HepG2 (cell line): ENCODE measurements around the gene PRKCG. TPM values are rescaled to one million over a fixed set of nuclear protein-coding genes. Genes with fewer than 3 reads are reported as not detected.

ENCODE experiments used
- ARHGAP35 ChIP-seq: sonication (generic); formaldehyde crosslinking; IDR thresholded peaks from 2 replicates; pipeline ENCODE4 v1.9.0; 2022; ENCODE audit warnings: mild to moderate bottlenecking, inconsistent platforms, moderate library complexity, missing genetic modification reagents, borderline replicate concordance
- ARNT2 ChIP-seq: sonication (generic); formaldehyde crosslinking; IDR thresholded peaks from 2 replicates; pipeline ENCODE4 v1.8.0; 2022; ENCODE audit warnings: mild to moderate bottlenecking, low read depth, missing genetic modification reagents, moderate library complexity
- CREM ChIP-seq, 2 experiments: sonication (generic) in 1 of 2; formaldehyde crosslinking in 1 of 2; IDR thresholded peaks; 2 replicates each; pipeline versions ENCODE4 v1.4.0 to v1.6.1; 2016 to 2020; ENCODE audit warnings: antibody characterized with exemption in 1 of 2, mild to moderate bottlenecking in 1 of 2, missing genetic modification reagents in 1 of 2
- FOXA1 ChIP-seq, 2 experiments: fragments of 450-650 bp in 1 of 2; sonication (generic) in 1 of 2; formaldehyde crosslinking in 1 of 2; IDR thresholded peaks; 2 replicates each; pipeline versions ENCODE4 v1.4.0 to v1.6.1; 2016 to 2020; ENCODE audit warnings: missing genetic modification reagents in 1 of 2
- FOXK1 ChIP-seq: sonication (generic); formaldehyde crosslinking; IDR thresholded peaks from 2 replicates; pipeline ENCODE4 v1.4.0; 2020; ENCODE audit warnings: low read depth, missing genetic modification reagents, borderline replicate concordance
- HMG20A ChIP-seq: IDR thresholded peaks from 2 replicates; pipeline ENCODE4 v1.6.1; 2016; ENCODE audit warnings: borderline replicate concordance
- KLF11 ChIP-seq: IDR thresholded peaks from 2 replicates; pipeline ENCODE4 v1.6.1; 2016; ENCODE audit warnings: missing compliant biosample characterization
- MZF1 ChIP-seq: sonication (generic); formaldehyde crosslinking; IDR thresholded peaks from 2 replicates; pipeline ENCODE4 v1.8.1; 2023; ENCODE audit warnings: mild to moderate bottlenecking, missing genetic modification reagents, borderline replicate concordance
- NFE2 ChIP-seq: sonication (generic); formaldehyde crosslinking; IDR thresholded peaks from 2 replicates; pipeline ENCODE4 v1.4.0; 2020; ENCODE audit warnings: missing genetic modification reagents
- NONO ChIP-seq, 2 experiments: fragments of 450-650 bp in 1 of 2; sonication (generic) in 1 of 2; formaldehyde crosslinking in 1 of 2; IDR thresholded peaks in 1 of 2; conservative IDR thresholded peaks in 1 of 2; 2 replicates each; pipeline versions ENCODE4 v1.6.1 to v1.8.0; 2017 to 2022; ENCODE audit warnings: mild to moderate bottlenecking in 1 of 2, missing genetic modification reagents in 1 of 2, moderate library complexity in 1 of 2
- RBM22 ChIP-seq: fragments of 200-400 bp; formaldehyde crosslinking; optimal IDR thresholded peaks from 2 replicates; pipeline ENCODE3; 2017; ENCODE audit warnings: mild to moderate bottlenecking, low read length, moderate library complexity
- RFX3 ChIP-seq: IDR thresholded peaks from 2 replicates; pipeline ENCODE4 v1.6.1; 2016; ENCODE audit warnings: missing biosample characterization, missing genetic modification reagents
- RFXANK ChIP-seq: IDR thresholded peaks from 2 replicates; pipeline ENCODE4 v1.6.1; 2016
- RORA ChIP-seq: sonication (generic); formaldehyde crosslinking; IDR thresholded peaks from 2 replicates; pipeline ENCODE4 v1.5.0; 2020; ENCODE audit warnings: mild to moderate bottlenecking, missing genetic modification reagents, moderate library complexity
- YY1 ChIP-seq: IDR thresholded peaks from 2 replicates; pipeline ENCODE4 v1.6.1; 2011; ENCODE audit warnings: low read length, low read depth, moderate library complexity, mild to moderate bottlenecking; ENCODE audit not compliant: insufficient read depth, insufficient replicate concordance
- ZBTB3 ChIP-seq: sonication (generic); formaldehyde crosslinking; IDR thresholded peaks from 2 replicates; pipeline ENCODE4 v1.4.0; 2020; ENCODE audit warnings: low read depth, mild to moderate bottlenecking, moderate library complexity, missing genetic modification reagents, borderline replicate concordance
- ZBTB38 ChIP-seq: sonication (generic); formaldehyde crosslinking; IDR thresholded peaks from 2 replicates; pipeline ENCODE4 v1.5.1; 2020; ENCODE audit warnings: mild to moderate bottlenecking, missing genetic modification reagents
- ZFP36L1 ChIP-seq: sonication (generic); formaldehyde crosslinking; IDR thresholded peaks from 2 replicates; pipeline ENCODE4 v1.8.0; 2022; ENCODE audit warnings: mild to moderate bottlenecking, missing genetic modification reagents, moderate library complexity
- ZNF337 ChIP-seq: sonication (generic); formaldehyde crosslinking; IDR thresholded peaks from 2 replicates; pipeline ENCODE4 v1.5.1; 2020; ENCODE audit warnings: missing genetic modification reagents, low read depth, mild to moderate bottlenecking, borderline replicate concordance
- ZNF34 ChIP-seq: sonication (generic); formaldehyde crosslinking; IDR thresholded peaks from 2 replicates; pipeline ENCODE4 v1.4.0; 2020; ENCODE audit warnings: mild to moderate bottlenecking, missing genetic modification reagents, borderline replicate concordance
- ZNF44 ChIP-seq: sonication (generic); formaldehyde crosslinking; IDR thresholded peaks from 2 replicates; pipeline ENCODE4 v1.5.1; 2020; ENCODE audit warnings: mild to moderate bottlenecking, missing genetic modification reagents
- ZNF792 ChIP-seq: IDR thresholded peaks from 2 replicates; pipeline ENCODE4 v1.6.1; 2016
- ZNF839 ChIP-seq: sonication (generic); formaldehyde crosslinking; IDR thresholded peaks from 2 replicates; pipeline ENCODE4 v1.4.0; 2020; ENCODE audit warnings: missing genetic modification reagents, mild to moderate bottlenecking, borderline replicate concordance
- polyA plus RNA-seq, 8 experiments: library from polyadenylated mRNA; depleted of rRNA in 3 of 8; stranded (reverse) in 7 of 8; unstranded in 1 of 8; fragments of >200 nt; fragmentation: Illumina TruSeq in 4 of 8; extraction: Trizol in 4 of 8; gene quantifications; 2 replicates each; pipeline versions ENCODE4 v1.2.1 to v1.2.3, GENCODE V29; 2011 to 2016; ENCODE audit warnings: low read depth in 4 of 8, missing spikeins in 1 of 8, mixed read lengths in 1 of 8; ENCODE audit not compliant: insufficient read depth in 1 of 8
- total RNA-seq, 5 experiments: library from RNA; depleted of rRNA; stranded (reverse); fragments of >200 nt; fragmentation: Illumina TruSeq; extraction: Trizol; gene quantifications; 2 replicates each; pipeline ENCODE4 v1.2.3, GENCODE V29; 2016; ENCODE audit warnings: low read depth in 1 of 5
- TF ChIP-seq, protein P1 (sequence below): sonication (generic); formaldehyde crosslinking; IDR thresholded peaks from 2 replicates; pipeline ENCODE4 v1.8.0; 2022; ENCODE audit warnings: missing genetic modification reagents, low read depth, mild to moderate bottlenecking, borderline replicate concordance
- TF ChIP-seq, protein P2 (sequence below): sonication (generic); formaldehyde crosslinking; IDR thresholded peaks from 2 replicates; pipeline ENCODE4 v1.4.0; 2020; ENCODE audit warnings: mild to moderate bottlenecking, missing genetic modification reagents
- TF ChIP-seq, protein P3 (sequence below): sonication (generic); formaldehyde crosslinking; IDR thresholded peaks from 2 replicates; pipeline ENCODE4 v1.5.0; 2020; ENCODE audit warnings: missing genetic modification reagents

The PRKCG gene
- total and polyA plus RNA-seq, 2 of the 13 experiments (the other 11 are each of a cell fraction or from before 2014, with no cell fraction given): 0.02 to 0.03 TPM

DNA sequence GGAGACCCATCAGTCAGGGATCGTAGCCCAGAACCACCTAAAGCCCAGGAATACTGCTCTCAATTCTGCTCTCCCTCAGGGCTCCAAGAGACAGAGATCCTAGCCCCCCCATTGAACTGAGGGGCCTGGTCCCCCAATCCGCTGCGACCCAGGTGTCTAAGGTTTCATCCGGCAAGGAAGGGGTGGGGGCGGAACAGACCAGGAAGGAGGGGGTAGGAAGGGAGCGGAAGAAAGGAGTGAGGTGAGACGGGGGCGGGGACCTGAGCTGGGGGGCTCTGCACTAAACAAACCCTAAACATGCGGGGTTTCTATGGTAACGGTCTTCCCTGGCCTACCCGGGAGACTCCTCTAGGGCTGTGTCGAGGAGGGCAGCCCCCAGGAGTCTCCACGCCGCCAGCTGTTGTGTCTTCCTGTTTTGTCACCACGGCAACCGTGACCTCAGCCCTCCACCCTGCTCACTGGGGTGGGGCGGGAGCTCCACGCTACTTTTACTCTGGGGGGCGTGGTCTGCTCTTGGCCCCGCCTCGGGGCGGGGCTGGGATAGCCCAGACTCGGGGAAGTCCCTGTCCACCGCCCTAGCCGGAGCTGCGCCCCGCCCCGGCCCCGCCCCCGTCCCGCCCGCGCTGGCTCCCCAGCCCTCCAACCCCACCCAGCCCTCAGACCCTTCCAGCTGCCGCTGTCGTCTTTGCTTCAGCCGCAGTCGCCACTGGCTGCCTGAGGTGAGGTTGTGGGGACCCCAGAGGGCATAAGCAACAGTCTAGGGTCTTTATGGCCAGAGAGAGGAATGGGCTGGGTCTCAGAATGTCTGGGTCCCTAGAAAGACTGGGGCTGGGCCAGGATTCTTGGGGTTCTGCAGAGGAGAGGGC is 14.5 kb upstream of the PRKCG start, which contains the start of gene MYADM (continued):
- no peak for TF ChIP-seq MZF1 (CRISPR knock-in tag)
- peak; percentile 68 for TF ChIP-seq CREM (IDR thresholded peaks at IDR 0.05)
- no peak for TF ChIP-seq CREM (CRISPR knock-in tag; IDR thresholded peaks at IDR 0.05)
- TF ChIP-seq RBM22: peak; percentile 87
- peak; percentile 57 for TF ChIP-seq ZBTB38 (CRISPR knock-in tag)
- peak; percentile 35 for TF ChIP-seq YY1
- TF ChIP-seq NFE2 (CRISPR knock-in tag): no peak
- TF ChIP-seq ZNF337: no peak
- TF ChIP-seq, protein P1, sequence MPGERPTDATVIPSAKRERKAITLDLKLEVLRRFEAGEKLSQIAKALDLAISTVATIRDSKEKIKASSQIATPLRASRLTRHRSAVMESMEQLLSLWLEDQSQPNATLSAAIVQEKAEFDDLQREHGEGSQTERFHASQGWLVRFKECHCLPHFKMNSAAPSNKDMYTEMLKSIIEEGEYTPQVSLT (CRISPR knock-in tag): no peak
- TF ChIP-seq ARHGAP35 (CRISPR knock-in tag): no peak
- peak; percentile 90 for TF ChIP-seq FOXK1
- TF ChIP-seq NONO (IDR thresholded peaks at IDR 0.05): no peak
- TF ChIP-seq NONO (CRISPR knock-in tag; conservative IDR thresholded peaks at IDR 0.05): peak; percentile 59
- TF ChIP-seq ZFP36L1 (CRISPR knock-in tag): no peak
- 0 out of 2 replicates have a peak, but pooled peaks have one; percentile 73 for TF ChIP-seq ZBTB3 (CRISPR knock-in tag)
- TF ChIP-seq ARNT2: 0 out of 2 replicates have a peak, but pooled peaks have one; percentile 18
- peak; percentile 90 for TF ChIP-seq RFX3
- TF ChIP-seq ZNF792: peak; percentile 53; the same call in 1 of the 2 replicates
- no peak for TF ChIP-seq ZNF44 (CRISPR knock-in tag)
- no peak; the same call in 1 of the 2 replicates for TF ChIP-seq HMG20A (CRISPR knock-in tag)
- TF ChIP-seq KLF11 (CRISPR knock-in tag): peak; percentile 85; the same call in 1 of the 2 replicates
- TF ChIP-seq RORA (CRISPR knock-in tag): no peak
- TF ChIP-seq, protein P2, sequence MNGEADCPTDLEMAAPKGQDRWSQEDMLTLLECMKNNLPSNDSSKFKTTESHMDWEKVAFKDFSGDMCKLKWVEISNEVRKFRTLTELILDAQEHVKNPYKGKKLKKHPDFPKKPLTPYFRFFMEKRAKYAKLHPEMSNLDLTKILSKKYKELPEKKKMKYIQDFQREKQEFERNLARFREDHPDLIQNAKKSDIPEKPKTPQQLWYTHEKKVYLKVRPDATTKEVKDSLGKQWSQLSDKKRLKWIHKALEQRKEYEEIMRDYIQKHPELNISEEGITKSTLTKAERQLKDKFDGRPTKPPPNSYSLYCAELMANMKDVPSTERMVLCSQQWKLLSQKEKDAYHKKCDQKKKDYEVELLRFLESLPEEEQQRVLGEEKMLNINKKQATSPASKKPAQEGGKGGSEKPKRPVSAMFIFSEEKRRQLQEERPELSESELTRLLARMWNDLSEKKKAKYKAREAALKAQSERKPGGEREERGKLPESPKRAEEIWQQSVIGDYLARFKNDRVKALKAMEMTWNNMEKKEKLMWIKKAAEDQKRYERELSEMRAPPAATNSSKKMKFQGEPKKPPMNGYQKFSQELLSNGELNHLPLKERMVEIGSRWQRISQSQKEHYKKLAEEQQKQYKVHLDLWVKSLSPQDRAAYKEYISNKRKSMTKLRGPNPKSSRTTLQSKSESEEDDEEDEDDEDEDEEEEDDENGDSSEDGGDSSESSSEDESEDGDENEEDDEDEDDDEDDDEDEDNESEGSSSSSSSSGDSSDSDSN (CRISPR knock-in tag): peak; percentile 13
- TF ChIP-seq, protein P3, sequence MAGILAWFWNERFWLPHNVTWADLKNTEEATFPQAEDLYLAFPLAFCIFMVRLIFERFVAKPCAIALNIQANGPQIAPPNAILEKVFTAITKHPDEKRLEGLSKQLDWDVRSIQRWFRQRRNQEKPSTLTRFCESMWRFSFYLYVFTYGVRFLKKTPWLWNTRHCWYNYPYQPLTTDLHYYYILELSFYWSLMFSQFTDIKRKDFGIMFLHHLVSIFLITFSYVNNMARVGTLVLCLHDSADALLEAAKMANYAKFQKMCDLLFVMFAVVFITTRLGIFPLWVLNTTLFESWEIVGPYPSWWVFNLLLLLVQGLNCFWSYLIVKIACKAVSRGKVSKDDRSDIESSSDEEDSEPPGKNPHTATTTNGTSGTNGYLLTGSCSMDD (CRISPR knock-in tag): no peak
- no peak for TF ChIP-seq FOXA1 (IDR thresholded peaks at IDR 0.05)
- peak; percentile 56; the same call in 1 of the 2 replicates for TF ChIP-seq FOXA1 (CRISPR knock-in tag; IDR thresholded peaks at IDR 0.05)
- TF ChIP-seq ZNF839 (CRISPR knock-in tag): no peak
- no peak for TF ChIP-seq ZNF34 (CRISPR knock-in tag)
- TF ChIP-seq RFXANK (CRISPR knock-in tag): 0 out of 2 replicates have a peak, but pooled peaks have one; percentile 64
